Endodermal cell (in vitro differentiated cells): ENCODE results near the gene SPACA4. TPM values are rescaled to one million over a fixed set of nuclear protein-coding genes. Genes with fewer than 3 reads are reported as not detected.

Source experiments
- DNase-seq: peaks from one replicate; pipeline ENCODE4 v3.0.0-alpha.2; 2017
- H3K27ac ChIP-seq: 2 replicates; pipeline ENCODE4 v1.5.1; 2013; ENCODE audit warnings: mild to moderate bottlenecking, low read depth, low read length, moderate library complexity
- H3K27me3 ChIP-seq: 2 replicates; pipeline ENCODE4 v1.6.1; 2013; ENCODE audit warnings: mild to moderate bottlenecking, low read length, moderate library complexity; ENCODE audit not compliant: insufficient read depth, control insufficient read depth, poor library complexity, severe bottlenecking
- H3K36me3 ChIP-seq: 2 replicates; pipeline ENCODE4 v1.7.0; 2013; ENCODE audit warnings: mild to moderate bottlenecking, low read length, moderate library complexity; ENCODE audit not compliant: control insufficient read depth, insufficient read depth
- H3K4me1 ChIP-seq: one replicate; pipeline ENCODE4 v1.7.0; 2013; ENCODE audit warnings: low read length; ENCODE audit not compliant: control insufficient read depth, insufficient read depth
- H3K4me3 ChIP-seq: 2 replicates; pipeline ENCODE4 v1.5.1; 2013; ENCODE audit warnings: mild to moderate bottlenecking, low read length, moderate library complexity
- H3K9ac ChIP-seq: 2 replicates; pipeline ENCODE4 v1.6.1; 2013; ENCODE audit warnings: mild to moderate bottlenecking, low read length, moderate library complexity; ENCODE audit not compliant: poor library complexity, severe bottlenecking; ENCODE audit errors: extremely low read depth
- H3K9me3 ChIP-seq: 2 replicates; pipeline ENCODE4 v1.6.1; 2013; ENCODE audit warnings: mild to moderate bottlenecking, low read length, moderate library complexity; ENCODE audit not compliant: control insufficient read depth
- H3K27ac Mint-ChIP-seq: 2 replicates; pipeline ENCODE4 v1.8.0; 2020; ENCODE audit warnings: mixed read lengths
- H3K27me3 Mint-ChIP-seq: 2 replicates; pipeline ENCODE4 v1.8.0; 2021; ENCODE audit warnings: mild to moderate bottlenecking, mixed read lengths; ENCODE audit not compliant: insufficient read depth
- H3K36me3 Mint-ChIP-seq: 2 replicates; pipeline ENCODE4 v1.8.0; 2020; ENCODE audit warnings: low read depth, mixed read lengths
- H3K4me1 Mint-ChIP-seq: 2 replicates; pipeline ENCODE4 v1.8.0; 2020; ENCODE audit warnings: mixed read lengths
- H3K4me3 Mint-ChIP-seq: 2 replicates; pipeline ENCODE4 v1.8.0; 2020; ENCODE audit warnings: mild to moderate bottlenecking, moderate library complexity, mixed read lengths
- H3K9me3 Mint-ChIP-seq: 2 replicates; pipeline ENCODE4 v1.8.0; 2020; ENCODE audit warnings: mild to moderate bottlenecking, mixed read lengths
- WGBS, 2 experiments: methylation state at CpG; one replicate each; pipeline versions ENCODE4 v1.1.5 to v1.1.7; 2013; ENCODE audit warnings: missing lambda C conversion rate in 2 of 2, mixed read lengths in 1 of 2; ENCODE audit not compliant: insufficient coverage in 1 of 2, insufficient read length in 1 of 2; 5-methylcytosine and 5-hydroxymethylcytosine counted together
- total RNA-seq, 2 donors: library from RNA; stranded (reverse); fragmentation: NEBNext Ultra II Directional in 1 of 2; extraction: Animal tissue kit (Norgen Biotek cat#: 25700) in 1 of 2; gene quantifications; 2 replicates in 1 of 2; 3 replicates in 1 of 2; pipeline ENCODE4 v1.2.1, GENCODE V29; 2021
- TF ChIP-seq, protein P1 (sequence below): fragments of 200-600 bp; sonication (generic); conservative IDR thresholded peaks from 2 replicates; pipeline ENCODE4 v1.5.0; 2021; ENCODE audit warnings: antibody characterized with exemption, mild to moderate bottlenecking

SPACA4 gene
- total RNA-seq, 2 donors from 2014 or later = not detected

DNA sequence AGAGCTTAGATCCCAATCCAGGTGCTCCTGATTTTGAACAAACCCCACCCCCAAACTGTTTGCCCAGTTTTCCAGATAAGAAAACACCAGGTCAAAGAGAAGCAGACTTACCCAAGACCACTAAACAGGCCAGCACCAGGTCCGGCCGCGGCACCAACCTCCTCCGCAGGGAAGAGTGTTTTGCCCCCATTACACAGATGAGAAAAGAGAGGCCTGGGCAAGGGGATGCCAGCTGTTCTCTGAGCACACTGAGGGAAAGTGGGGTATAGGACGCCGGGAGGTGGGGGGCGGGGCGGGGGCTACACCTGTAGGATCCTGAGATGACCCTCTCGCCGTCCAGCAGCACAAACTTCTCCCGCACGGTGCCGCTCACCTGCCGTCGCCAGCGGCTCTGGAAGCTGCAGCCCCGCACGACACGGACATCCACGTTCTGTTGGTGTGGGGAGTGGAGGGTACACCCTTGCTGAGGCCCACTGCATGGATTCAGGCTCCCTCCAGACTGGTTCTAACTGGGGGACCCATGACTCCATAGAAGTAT, 3.1 kb downstream of the SPACA4 start:
- Mint-ChIP-seq H3K27me3 (no peaks in the 10 kb centered on the region), H3K9me3 (no peaks in the 10 kb centered on the region), H3K4me1 (peaks cover 11% of the 10 kb centered on the region), H3K4me3 (no peak overlapping the region), H3K36me3 (peaks cover 3% of the 10 kb centered on the region), H3K27ac (no peak overlapping the region)
- 97 to 98% methylated on average over 5 to 20 of the region's 20 CpGs for WGBS, 2 experiments
- peaks cover 4% of the 10 kb centered on the region for H3K36me3 ChIP-seq
- DNase-seq = no peak
- no peaks in the 10 kb centered on the region for H3K27me3 ChIP-seq
- peaks cover 5% of the 10 kb centered on the region for H3K4me1 ChIP-seq
- no peaks in the 10 kb centered on the region for H3K9me3 ChIP-seq
- no peak overlapping the region for H3K4me3 ChIP-seq
- H3K9ac ChIP-seq = no peak overlapping the region
- no peak overlapping the region for H3K27ac ChIP-seq
- TF ChIP-seq, protein P1, sequence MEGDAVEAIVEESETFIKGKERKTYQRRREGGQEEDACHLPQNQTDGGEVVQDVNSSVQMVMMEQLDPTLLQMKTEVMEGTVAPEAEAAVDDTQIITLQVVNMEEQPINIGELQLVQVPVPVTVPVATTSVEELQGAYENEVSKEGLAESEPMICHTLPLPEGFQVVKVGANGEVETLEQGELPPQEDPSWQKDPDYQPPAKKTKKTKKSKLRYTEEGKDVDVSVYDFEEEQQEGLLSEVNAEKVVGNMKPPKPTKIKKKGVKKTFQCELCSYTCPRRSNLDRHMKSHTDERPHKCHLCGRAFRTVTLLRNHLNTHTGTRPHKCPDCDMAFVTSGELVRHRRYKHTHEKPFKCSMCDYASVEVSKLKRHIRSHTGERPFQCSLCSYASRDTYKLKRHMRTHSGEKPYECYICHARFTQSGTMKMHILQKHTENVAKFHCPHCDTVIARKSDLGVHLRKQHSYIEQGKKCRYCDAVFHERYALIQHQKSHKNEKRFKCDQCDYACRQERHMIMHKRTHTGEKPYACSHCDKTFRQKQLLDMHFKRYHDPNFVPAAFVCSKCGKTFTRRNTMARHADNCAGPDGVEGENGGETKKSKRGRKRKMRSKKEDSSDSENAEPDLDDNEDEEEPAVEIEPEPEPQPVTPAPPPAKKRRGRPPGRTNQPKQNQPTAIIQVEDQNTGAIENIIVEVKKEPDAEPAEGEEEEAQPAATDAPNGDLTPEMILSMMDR = no peak

DNA sequence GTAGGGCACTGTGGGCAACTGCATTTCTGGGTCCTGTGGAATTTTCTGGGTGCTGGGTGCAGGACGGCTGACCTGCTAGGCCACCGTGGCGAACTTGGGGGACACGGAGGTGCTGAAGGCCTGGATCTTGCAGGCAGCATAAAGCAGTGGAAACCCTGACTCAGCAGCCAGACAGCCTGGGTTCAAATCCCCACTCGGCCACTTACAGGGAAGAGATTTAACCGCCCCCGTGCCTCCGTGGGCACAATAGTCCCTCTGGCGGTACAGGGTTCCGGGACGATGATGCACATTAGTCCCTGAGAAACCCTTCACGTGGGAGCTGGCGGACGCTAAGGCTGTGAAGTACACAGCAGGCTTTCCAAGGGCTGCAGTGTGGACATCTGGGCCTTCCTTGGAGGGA, 5.3 kb downstream of the SPACA4 start:
- no peak for DNase-seq
- H3K27me3 ChIP-seq = no peaks in the 10 kb centered on the region
- no peak overlapping the region for H3K27ac Mint-ChIP-seq
- H3K9me3 ChIP-seq = no peaks in the 10 kb centered on the region
- no peak overlapping the region for H3K4me3 ChIP-seq
- no peak overlapping the region for H3K4me3 Mint-ChIP-seq
- H3K36me3 Mint-ChIP-seq = peaks cover 19% of the 10 kb centered on the region
- peaks cover 20% of the 10 kb centered on the region for H3K36me3 ChIP-seq
- WGBS, 2 experiments = 93 to 96% methylated on average over 9 to 14 of the region's 14 CpGs
- H3K27me3 Mint-ChIP-seq = no peaks in the 10 kb centered on the region
- peaks cover 27% of the 10 kb centered on the region for H3K4me1 Mint-ChIP-seq
- H3K9me3 Mint-ChIP-seq = no peaks in the 10 kb centered on the region
- TF ChIP-seq, protein P1 = no peak
- H3K4me1 ChIP-seq = peaks cover 20% of the 10 kb centered on the region
- H3K9ac ChIP-seq = no peak overlapping the region
- H3K27ac ChIP-seq = no peak overlapping the region

DNA sequence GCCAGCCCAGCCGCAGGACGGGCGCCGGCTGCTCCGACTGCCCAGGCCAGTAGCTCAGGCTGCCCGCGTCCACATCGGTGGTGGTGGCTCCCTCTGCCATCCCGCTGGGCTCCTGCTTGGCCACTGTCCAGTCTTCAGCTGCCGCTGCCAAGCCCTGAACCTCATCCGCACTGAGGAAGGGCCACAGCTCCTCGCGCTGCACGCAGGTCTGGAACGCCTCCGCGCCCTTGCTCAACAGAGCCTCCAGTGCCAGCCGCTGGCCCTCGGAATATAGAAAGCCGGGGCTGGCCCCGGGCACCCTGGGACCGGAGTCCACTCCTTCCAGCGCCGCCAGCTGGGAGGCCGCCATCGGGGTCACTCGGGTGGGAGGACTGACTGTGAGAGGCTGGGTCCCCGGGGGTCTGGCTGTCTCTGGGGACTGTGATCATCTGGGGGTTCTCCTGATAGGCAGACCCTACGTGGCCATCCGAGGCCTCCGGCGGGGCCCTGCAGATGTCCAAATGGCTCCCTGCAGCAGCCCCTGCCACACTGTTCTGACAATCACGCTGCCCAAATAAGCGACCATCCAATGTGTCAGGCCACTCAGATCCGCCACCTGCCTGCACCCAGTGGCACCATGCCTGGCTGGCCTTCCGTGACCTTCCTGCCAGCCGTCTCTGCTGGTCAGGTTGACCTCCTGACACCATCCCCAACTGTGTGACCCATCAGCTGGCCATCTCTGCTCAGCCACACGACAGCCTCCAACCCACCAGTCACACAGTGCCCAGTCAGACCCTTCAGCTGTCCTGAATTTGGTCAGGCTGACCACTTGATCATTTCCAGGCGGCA, 6.7 kb downstream of the SPACA4 start:
- Mint-ChIP-seq H3K36me3 (peaks cover 31% of the 10 kb centered on the region), H3K4me3 (no peak overlapping the region), H3K27me3 (no peaks in the 10 kb centered on the region), H3K4me1 (peaks cover 29% of the 10 kb centered on the region), H3K9me3 (no peaks in the 10 kb centered on the region), H3K27ac (peak overlapping the region; percentile 97)
- Histone ChIP-seq H3K36me3 (peaks cover 33% of the 10 kb centered on the region), H3K4me3 (no peak overlapping the region), H3K9ac (no peak overlapping the region), H3K27ac (no peak overlapping the region), H3K9me3 (no peaks in the 10 kb centered on the region), H3K4me1 (peaks cover 27% of the 10 kb centered on the region), H3K27me3 (no peaks in the 10 kb centered on the region)
- no peak for DNase-seq
- TF ChIP-seq, protein P1 = no peak
- whole genome bisulfite sequencing, 2 experiments = 85 to 95% methylated on average over 16 to 39 of the region's 39 CpGs
